ENCODE measurements around the gene PKHD1.

The PKHD1 gene

DNA sequence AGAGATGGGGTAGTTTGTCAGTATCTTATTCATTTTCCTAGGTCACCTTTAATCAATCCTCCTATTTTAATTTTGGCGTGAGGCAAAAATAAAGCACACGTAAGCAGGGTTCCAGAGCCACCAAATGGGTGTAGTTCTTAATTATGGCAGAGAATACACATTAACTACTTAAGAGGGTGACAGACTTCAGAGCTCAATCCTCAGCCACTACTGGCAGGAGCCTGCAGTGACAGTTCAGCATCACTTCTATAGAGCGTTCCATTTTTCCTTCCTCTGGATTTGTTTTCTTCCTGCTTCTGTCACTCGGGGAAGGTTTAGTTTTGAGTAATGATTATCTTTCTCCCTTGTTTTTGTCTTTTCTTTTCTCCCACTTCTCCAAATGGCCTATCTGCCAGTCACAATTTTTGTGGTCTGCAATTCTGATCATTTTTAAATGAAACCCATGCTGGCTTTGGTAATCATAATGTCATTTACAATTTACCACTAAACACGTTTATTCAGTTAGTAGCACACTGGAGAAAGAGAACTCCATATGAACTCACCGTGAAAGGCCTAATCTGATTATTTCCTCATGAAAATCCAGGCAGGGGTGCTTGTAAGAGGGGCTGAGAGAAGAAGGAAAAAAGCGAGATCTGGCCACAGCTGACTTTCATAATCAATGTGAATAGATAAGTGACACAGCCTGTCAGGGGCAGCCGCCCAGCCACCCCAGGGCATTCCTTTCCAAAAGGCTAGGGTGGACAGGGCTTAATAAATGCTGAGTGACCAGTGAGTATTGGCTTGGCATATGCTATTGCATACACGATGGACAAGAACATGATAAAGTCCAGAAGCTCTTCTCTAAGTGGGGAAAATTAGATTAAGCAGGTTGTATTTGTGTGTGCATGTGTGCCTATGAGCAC is 412.1 kb downstream of the PKHD1 start:
- DNase-seq: no peak

DNA sequence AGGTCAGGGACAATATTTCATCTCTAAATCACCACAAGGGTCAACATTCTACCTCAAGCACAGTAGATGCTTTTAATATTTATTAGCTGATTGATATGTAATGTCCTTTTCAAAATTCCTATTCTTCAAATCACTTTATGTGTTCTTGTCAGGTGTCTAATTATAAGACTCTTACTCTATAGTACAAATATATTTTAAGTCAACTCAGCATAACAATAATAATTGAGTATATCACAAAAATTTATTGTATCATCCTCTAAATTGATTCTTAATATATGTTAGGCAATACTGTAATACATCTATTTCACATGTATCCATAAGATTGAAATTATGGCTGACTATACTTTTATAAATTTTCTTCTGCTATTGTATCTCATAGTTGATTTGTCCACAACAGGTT is 423.9 kb downstream of the PKHD1 start:
- DNase-seq: no peak

DNA sequence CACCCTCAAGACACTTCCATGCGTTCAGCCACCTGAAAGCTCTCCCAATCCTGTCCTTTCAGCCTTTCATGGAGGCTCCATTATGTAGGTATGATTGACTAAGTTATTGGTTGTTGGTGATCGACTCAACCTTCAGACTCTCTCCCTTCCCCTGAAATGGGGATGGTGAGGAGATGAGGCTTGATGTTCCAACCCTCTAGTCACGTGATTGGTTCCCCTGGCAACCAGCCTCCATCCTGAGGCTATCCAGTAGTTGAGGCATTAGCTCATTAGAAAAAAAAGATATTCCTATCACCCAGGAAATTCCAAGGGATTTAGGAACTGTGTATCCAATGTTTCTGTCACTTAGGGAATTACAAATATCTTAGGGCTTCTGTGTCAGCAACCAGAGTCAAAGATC is 426.6 kb downstream of the PKHD1 start:
- no peak for DNase-seq

DNA sequence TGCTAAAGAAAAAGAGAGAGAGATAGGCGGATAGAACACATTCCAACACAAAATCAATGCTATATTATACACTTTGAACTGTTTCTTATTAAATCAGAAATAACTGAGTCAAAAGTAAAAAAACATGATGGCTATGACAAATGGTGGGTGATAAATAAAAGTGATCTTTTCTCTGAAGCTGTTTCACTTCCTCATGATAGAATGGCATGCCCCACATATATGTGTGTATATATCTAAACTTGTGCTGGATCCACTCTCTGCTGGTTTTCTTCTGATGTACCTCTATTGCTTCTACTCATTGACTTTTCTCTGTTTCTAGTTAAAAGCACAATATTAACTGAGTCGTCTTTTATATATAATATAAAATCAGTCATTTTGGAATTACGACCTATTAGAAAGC is 429.9 kb downstream of the PKHD1 start:
- no peak for DNase-seq

DNA sequence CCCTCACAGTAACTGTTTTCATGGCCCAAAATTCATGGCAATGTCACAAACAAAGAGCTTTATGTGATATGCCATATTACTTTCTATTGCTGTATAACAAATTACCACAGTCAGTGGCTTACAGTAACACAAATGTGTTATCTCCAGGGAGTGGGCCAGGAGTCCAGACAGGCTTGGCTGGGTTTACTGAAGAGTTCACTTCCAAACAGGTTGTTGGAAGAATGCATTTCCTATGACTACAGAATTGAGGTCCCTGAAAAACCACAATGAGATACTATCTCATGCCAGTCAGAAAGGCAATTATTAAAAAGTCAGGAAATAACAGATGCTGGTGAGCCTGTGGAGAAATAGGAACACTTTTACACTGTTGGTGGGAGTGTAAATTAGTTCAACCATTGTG is 431.9 kb downstream of the PKHD1 start:
- no peak for DNase-seq

DNA sequence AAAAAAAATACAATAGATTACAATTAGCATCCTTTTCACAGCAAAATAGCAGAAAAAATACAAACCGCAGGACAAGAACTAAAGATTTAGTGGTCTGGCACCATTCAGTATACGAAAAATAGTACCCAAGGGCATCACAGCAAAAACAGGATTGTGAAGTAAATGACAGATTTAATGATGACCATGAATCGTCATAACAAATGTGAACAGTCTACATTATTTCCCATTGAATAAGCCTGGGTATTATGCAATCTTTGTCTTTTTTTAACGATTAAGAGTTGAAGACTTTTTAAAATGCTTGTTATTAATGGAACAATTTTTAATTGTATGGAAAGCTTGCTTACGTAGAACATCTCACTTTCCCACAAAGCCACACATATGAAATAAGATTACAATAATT is 432.8 kb downstream of the PKHD1 start:
- DNase-seq: no peak

DNA sequence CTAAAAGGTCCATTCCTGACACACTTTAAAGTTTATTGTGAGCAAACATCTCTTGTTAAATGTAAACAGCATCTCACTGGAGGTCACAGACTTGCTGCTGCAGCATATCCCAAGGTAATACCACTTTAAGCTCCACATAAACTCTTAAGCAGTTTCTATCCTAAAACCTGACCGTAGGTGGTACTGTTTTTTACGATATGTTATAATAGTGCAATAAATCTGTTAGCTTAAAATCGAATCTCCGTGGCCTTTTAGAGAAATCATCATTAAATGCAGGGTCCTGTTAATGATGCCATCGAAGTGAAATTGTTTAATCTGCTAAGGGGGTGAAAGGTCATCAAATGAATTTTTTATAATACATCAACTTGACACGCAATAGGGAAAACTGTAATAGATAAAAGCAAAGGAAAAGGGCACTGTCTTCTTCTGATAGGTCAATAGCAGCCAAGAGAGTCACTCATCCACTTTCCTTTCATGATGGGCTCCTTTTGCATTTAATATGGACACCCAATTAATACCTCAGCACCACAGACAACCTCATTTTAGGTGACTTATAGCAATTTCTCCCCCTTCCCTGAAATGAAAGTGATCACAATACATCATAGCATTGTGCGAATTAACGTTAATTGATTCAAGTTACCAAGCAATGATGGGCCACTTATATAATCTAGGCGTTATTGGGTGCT is 436.1 kb downstream of the PKHD1 start:
- DNase-seq: no peak

DNA sequence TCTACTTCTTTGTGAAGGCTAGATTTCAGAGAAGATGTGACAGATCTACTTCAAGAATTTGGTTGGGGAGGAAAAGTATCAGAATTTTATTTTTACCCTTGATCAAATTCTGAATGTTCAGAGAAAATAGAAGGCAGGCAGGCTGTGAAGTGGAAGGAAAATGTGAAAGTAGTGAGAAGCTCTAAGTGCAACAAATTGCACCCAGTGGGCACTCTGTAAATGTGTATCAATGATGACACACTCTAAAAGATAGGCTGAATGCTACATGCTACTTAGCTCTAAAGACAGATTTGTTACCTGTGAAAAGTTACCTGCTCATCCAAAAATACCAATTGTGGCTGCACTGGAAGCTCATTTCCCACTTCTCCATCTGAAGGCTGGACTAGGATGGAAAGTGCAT is 438.6 kb downstream of the PKHD1 start:
- DNase-seq: no peak

DNA sequence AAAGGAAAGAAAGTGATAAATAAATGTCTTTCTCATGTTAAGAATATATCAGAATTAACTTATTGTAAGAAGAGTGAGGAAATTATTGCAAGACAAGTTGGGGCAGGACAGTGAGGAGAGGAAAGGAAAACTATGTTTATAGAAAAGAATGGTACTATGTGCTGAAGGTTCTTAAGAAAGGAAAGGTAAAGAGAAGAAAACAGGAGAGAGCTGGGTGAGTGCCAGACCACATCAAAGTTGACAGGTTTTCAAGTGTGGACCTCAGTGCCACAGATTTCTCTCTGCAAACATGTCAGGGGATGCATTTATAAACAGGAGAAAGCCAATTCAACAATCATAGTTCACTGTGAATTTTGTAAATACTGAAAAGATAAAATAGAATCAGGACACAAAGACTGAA is 439.2 kb downstream of the PKHD1 start:
- DNase-seq: no peak

DNA sequence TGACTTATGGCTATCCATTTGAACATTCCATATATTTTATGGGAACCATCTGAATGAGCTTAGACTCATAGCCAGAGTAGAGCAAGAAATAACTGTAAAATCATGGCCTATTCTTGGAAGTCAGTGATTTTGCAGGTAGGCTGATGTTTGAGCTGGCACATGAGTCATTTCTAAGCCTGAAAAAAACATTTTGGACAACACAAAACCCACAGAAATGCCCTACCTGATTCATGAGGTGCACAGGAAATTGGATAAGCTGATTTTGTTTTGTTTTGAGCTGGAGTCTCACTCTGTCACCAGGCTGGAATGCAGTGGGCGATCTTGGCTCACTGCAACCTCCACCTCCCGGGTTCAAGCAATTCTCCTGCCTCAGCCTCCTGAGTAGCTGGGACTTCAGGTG is 443.0 kb downstream of the PKHD1 start:
- no peak for DNase-seq

DNA sequence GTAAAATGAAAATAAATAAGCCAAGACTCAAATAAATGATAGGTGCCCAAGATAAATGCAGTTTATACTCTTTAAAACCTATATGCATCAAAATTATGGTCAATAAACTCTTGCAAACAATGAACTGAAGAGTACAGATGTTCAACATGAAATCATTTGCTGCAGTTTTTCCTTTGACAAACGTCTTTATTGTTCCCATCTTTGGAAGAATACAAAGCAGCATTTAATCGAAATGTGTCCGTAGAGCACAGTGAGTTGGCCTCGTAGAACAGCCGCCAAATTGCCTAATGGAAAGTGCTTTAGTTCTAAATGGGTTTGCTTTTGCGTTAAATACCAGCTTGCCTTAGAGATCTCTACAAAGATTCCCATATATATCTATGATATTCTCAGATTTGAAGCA is 447.4 kb downstream of the PKHD1 start:
- DNase-seq: no peak

DNA sequence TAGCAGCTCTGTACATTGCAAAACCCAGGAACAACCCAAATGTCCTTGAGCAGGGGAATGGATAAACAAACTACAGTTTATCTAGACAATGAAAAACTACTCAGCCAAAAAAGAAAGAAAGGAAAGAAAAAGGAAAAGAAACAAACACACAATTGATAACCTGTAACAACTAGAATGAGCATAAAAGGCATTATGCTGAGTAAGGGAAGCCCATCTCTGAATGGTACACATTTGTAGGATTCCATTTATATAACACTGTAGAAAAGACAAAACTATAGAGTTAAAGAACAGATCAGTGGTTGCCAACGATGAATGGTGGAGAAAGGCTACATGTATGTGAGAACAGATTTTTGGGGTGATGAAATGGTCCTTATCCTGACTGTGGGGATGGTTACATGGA is 454.0 kb downstream of the PKHD1 start:
- DNase-seq: no peak

DNA sequence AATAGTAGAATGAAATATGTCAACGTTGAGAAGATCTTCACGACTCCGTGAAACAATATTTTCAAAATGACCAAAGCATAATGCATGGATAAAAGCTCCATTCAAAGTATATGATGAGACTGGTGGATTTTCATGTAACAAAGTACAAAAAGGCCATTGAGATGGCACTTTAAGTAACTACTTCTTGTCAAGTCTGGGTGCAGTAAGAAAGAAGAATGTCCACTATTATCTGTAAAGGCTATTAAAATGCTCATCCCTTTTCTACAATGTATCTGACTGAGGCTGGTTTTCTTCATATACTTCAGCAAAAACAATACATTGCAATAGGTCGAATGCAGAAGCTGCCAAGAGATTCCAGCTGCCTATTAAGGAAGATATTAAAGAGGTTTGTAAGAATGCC is 457.4 kb downstream of the PKHD1 start:
- DNase-seq: no peak

DNA sequence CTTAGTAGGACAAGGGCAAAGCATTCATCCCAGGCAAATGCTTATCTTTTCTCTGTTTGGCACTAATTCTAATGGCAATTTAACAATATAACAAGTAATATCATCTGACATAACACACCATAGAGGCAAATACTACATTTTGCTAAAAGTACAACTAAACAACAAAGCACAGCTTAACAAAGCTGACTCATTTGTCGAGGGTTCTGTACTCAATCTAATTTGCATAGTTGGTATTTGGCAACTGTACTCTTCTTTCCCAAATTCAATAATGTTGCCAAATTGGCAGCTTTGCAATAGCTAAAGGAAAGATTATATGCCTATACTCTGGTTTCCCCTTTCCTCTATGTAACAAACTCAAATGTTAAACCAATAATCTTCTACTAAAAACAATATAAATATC is 461.0 kb downstream of the PKHD1 start:
- DNase-seq: no peak

DNA sequence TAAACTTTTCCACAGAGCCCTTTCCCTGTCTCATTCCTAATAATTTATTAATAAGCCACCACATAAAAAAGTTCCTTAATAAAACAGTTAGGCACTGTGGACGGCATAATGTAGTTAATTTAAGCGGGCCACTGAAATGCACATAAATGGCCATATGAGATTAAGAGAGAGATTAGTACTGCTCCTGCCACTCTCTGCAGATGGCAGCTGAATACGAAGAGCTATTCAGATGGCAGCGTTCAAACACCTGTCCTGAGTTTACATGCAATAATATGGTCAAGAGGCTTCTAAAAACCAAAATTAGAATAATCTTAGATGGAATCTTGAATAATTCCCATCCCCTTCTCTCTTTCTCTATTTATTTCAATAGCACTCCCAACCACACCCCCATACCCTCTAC is 461.8 kb downstream of the PKHD1 start:
- no peak for DNase-seq

DNA sequence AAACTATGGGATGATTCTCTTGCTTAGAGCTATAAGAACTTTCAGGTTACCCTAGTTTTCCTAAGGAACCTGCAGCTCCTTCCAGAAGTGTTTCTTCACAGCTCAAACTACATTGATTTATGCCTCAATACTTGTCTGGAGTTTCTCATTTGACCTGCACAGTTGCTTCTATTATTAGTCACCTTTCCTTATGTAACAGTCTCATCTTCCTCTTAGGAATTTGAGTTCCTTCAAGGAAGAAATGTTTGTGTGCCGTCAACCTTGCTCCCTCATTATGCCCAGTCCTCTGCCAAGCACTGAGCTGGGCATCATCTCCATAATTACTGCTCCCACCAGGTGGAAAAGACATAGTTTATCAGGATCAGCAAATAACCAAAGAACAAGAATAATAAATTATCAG is 466.4 kb downstream of the PKHD1 start:
- no peak for DNase-seq

DNA sequence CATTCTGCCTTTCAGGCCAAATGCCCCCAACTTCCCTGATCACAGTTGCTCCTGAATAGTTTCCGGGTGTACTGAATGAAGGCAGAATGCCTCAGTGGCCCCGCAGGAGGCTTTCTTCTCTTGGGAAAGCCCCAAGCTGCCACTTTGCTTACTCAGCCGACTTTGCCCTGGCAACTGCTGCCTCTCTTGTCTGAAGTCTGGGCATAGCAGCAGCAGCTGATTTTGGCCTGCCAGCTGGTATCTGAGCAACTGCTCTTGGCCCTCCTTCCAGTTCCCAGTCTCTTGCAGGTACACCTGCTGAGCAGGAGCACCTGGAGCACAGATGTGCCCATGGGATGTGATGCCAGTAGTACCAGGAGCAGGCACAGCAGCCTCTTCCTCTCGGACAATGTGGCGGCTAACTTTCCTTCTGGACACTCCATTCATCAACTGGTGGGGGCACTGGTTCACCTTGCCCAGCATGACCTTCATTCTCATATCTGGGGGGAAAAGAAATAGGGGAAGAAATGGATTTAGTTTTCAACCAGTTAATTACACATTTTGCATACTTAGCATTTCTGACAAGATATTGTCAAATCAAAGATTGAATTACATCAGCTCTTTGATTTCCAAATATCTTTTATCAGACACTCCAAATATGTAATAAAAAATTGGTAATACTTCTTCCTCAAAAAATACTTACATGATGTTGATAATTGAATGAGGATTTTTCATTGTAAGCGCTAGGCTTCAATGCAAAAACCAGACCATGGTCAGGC is 468.2 kb downstream of the PKHD1 start:
- DNase-seq: no peak

DNA sequence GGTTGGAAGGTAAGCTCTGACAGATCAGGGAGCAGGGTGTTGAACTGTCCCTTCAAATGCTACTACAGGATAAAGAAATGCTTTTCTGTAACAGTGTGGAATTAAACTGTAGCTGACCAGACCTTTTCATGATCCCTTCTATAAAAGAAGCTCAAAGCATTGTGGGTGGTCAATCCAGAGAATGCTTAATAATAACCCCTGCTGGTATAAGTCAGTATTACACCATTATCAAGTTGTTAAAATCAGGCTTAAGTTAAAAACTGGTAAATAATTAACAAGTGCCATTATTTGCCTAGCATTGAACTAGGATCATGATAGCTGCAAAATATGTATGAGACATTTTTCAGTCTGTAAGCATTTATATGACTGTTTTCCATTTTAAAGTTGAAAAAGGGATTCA is 468.9 kb downstream of the PKHD1 start:
- no peak for DNase-seq

DNA sequence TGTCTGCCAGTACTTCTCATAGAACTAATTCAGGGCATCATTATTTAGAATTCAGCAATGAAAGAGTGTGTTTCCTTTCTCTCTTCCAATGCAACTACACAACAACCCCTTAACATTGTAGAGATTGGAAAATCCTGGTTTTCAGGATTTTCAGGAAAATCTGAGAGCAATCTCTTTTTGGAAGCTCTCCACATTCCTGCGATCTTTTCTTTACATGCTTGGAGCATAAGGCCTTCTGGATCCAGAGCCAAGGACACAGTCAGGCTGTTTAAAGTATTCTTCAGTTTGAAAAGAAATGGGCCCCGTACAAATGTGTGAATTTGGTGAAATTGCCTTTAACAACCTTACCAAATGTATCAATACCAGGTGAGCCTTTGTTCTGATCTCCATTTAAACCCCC is 469.7 kb downstream of the PKHD1 start:
- no peak for DNase-seq

DNA sequence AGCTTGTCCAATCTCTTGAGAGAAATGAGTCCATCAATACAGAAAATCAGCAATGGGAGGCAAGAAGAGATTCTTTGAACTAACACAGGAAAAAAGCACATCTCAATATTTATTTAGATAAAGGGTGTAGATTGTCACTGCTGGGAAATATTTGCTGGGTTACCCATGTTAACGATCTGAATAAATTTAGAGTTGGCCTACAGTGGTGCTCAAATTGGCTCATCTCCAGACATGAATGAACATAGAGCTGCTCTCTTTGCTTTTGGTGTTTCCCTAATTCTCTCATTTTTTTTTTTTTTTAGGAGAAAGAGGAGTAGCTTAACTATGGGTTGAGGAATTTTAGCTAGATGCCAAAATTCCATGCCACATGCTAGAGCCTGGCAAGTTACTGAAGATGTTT is 471.2 kb downstream of the PKHD1 start:
- DNase-seq: no peak

DNA sequence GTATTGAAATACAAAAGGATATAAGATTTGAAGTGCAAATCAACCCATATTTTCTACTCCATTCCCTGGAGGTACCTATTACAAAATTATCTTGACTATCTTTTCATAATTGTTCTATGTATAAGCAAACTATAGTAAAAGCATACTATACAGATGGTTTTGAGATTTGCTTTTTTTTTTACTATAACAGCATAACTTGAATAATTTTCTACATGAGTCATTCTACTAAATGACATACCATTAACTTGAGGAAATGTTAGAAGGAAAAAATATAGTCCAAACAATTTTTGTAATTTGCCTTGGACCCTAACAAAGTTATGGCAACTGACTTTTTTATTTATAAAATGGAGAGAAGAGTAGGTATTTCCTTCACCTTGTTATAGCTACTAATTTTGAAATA is 472.7 kb downstream of the PKHD1 start:
- no peak for DNase-seq

DNA sequence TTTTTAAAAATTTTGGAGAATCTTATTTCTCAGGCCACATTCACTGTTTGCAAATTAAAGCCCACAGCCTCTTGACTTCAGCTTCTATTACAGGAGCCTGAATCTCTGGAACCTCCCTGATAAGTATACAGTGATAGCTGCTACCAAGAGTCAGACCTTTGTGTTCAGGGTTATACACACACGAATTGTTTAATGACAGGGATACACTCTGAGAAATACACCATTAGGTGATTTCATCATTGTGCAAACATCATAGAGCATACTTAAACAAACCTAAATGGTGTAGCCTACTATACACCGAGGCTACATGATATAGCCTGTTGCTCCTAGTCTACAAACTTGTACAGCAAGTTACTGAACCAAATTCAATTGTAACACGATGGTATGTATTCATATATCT is 473.9 kb downstream of the PKHD1 start:
- DNase-seq: no peak

DNA sequence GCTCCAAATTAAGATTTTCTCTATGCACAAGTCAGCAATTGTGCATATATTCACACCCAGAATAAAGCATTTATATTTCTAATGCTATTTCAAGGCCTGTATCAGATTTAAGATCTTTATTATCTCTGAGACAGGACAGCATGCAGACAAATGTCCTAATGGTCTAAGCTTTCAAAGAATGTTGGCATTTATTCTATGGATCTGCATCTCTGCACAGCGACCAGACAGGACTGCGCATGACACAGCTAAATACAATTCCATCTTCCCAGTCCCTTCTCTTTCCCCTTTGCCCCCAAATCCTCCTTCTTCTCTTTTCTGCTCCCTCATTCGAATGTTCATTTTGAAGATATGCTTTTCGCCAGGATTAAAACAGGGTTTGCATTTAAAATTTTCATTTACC is 478.5 kb downstream of the PKHD1 start:
- no peak for DNase-seq

DNA sequence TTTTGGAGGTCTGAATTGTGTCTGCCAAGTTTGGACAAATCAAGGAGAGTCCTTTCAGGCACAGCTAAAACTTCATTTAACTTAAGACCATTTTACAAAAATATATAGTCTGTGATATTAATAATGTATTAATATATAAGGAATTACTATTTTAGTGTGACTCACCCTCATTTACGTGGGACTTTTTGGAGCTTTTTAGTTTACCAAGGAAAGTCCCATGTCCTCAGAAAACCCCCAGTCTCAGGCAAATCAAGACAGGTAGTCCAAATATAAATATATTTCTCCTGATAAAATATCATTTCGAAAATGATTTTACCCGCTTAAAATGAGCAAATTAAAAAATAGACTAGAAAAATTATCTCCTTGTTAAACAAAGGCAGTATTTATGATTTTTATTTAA is 479.0 kb downstream of the PKHD1 start:
- no peak for DNase-seq
